Right lung (tissue), 5 donors: ENCODE results near the gene TMEM253. TPM values are rescaled to one million over a fixed set of nuclear protein-coding genes. Genes with fewer than 3 reads are reported as not detected.
A peak's percentile ranks its signal among the peaks of the same experiment; 100 is the strongest.

ENCODE experiments used
- DNase-seq, 2 donors: peaks; one replicate each; pipeline ENCODE4 v3.0.0-alpha.2; 2013
- polyA plus RNA-seq, 5 donors: library from polyadenylated mRNA; unstranded; fragments of 120-200 nt; gene quantifications; one replicate each; pipeline versions ENCODE4 v1.2.1 to v1.2.3, GENCODE V29; 2013; ENCODE audit warnings: inconsistent platforms in 1 of 5, low replicate concordance in 1 of 5; ENCODE audit not compliant: insufficient read length in 5 of 5, insufficient read depth in 1 of 5

The TMEM253 gene
- polyA plus RNA-seq, 5 donors: 0.74 to 2.3 (median 1.0) TPM

- no peak for DNase-seq
Measured at GRCh38 chr14:21090194-21090939, 10.5 kb upstream of the TMEM253 start.

GRCh38 chr14:21090940-21091663, 9.8 kb upstream of the TMEM253 start:
- DNase-seq: no peak

- DNase-seq: no peak
Measured at GRCh38 chr14:21091821-21092272, 9.0 kb upstream of the TMEM253 start.

- peak in 1 of 2 donors; percentile 80 for DNase-seq
Measured at GRCh38 chr14:21092273-21093011, 8.4 kb upstream of the TMEM253 start.

- DNase-seq: no peak
Measured at GRCh38 chr14:21093018-21093417, 7.8 kb upstream of the TMEM253 start.

GRCh38 chr14:21093769-21094681, 6.8 kb upstream of the TMEM253 start:
- no peak for DNase-seq

- no peak for DNase-seq
Measured at GRCh38 chr14:21095430-21096205, 5.2 kb upstream of the TMEM253 start.

- DNase-seq: no peak
Measured at GRCh38 chr14:21096438-21096837, 4.4 kb upstream of the TMEM253 start.

- no peak for DNase-seq
Measured at GRCh38 chr14:21096978-21097635, 3.8 kb upstream of the TMEM253 start.

- DNase-seq: no peak
Measured at GRCh38 chr14:21097636-21098075, 3.2 kb upstream of the TMEM253 start.

- DNase-seq: no peak
Measured at GRCh38 chr14:21098076-21098891, 2.6 kb upstream of the TMEM253 start, which contains the start of gene ZNF219. ZNF219 (minus strand) TSS chr14:21098655; CDS start chr14:21093591, 5,064 bp downstream.

- DNase-seq: no peak
Measured at GRCh38 chr14:21098892-21099595, 1.8 kb upstream of the TMEM253 start.

GRCh38 chr14:21099596-21099985, 1.3 kb upstream of the TMEM253 start:
- no peak for DNase-seq

GRCh38 chr14:21101802-21102413, 1.0 kb downstream of the TMEM253 start:
- no peak for DNase-seq

- DNase-seq: no peak
Measured at GRCh38 chr14:21102521-21103410, 1.9 kb downstream of the TMEM253 start.

- DNase-seq: no peak
Measured at GRCh38 chr14:21103411-21103709, 2.5 kb downstream of the TMEM253 start.
